GM12878 (cell line): ENCODE results near the gene SLC43A1. TPM values are rescaled to one million over a fixed set of nuclear protein-coding genes. Genes with fewer than 3 reads are reported as not detected.

ENCODE experiments used
- BACH1 ChIP-seq: fragments of 450-650 bp; IDR thresholded peaks from 2 replicates; pipeline ENCODE4 v1.6.1; 2017; ENCODE audit warnings: mild to moderate bottlenecking, borderline replicate concordance
- BCL3 ChIP-seq: IDR thresholded peaks from 2 replicates; pipeline ENCODE4 v1.6.1; 2011; ENCODE audit warnings: borderline replicate concordance, low read depth, mild to moderate bottlenecking, moderate library complexity, low read length; ENCODE audit not compliant: insufficient read depth, poor library complexity, severe bottlenecking
- CREB1 ChIP-seq: IDR thresholded peaks from 2 replicates; pipeline ENCODE4 v1.6.1; 2012; ENCODE audit warnings: low read depth, mild to moderate bottlenecking, inconsistent platforms
- EGR1 ChIP-seq, 2 experiments: IDR thresholded peaks; 1 replicate in 1 of 2; 2 replicates in 1 of 2; pipeline ENCODE4 v1.6.1; 2011 to 2012; ENCODE audit warnings: low read depth in 2 of 2, low read length in 2 of 2, borderline replicate concordance in 1 of 2, mild to moderate bottlenecking in 1 of 2, moderate library complexity in 1 of 2
- HSF1 ChIP-seq: fragments of 150-350 bp; IDR thresholded peaks from 2 replicates; pipeline ENCODE4 v1.6.1; 2014; ENCODE audit warnings: mild to moderate bottlenecking, low read depth, low read length
- MEF2B ChIP-seq: fragments of 450-650 bp; IDR thresholded peaks from 2 replicates; pipeline ENCODE4 v1.6.1; 2018; ENCODE audit warnings: mild to moderate bottlenecking, moderate library complexity; ENCODE audit not compliant: partially characterized antibody, poor library complexity, severe bottlenecking
- NKRF ChIP-seq: fragments of 450-650 bp; conservative IDR thresholded peaks from 2 replicates; pipeline ENCODE4 v1.6.1; 2017; ENCODE audit warnings: mild to moderate bottlenecking, moderate library complexity
- NRF1 ChIP-seq: conservative IDR thresholded peaks from 2 replicates; pipeline ENCODE4 v1.6.1; 2011; ENCODE audit warnings: mild to moderate bottlenecking, low read depth, low read length, improper control_type of control experiment
- POU2F2 ChIP-seq: IDR thresholded peaks from 3 replicates; pipeline ENCODE4 v1.6.1; 2011; ENCODE audit warnings: low read depth, mild to moderate bottlenecking, low read length, borderline replicate concordance
- PRDM15 ChIP-seq: fragments of 450-650 bp; formaldehyde crosslinking; IDR thresholded peaks from 2 replicates; pipeline ENCODE4 v1.4.0; 2020; ENCODE audit warnings: mild to moderate bottlenecking, moderate library complexity
- RAD21 ChIP-seq: IDR thresholded peaks from 2 replicates; pipeline ENCODE4 v1.6.1; 2011; ENCODE audit warnings: mild to moderate bottlenecking, low read depth, low read length, moderate library complexity; ENCODE audit not compliant: insufficient read depth
- RB1 ChIP-seq: fragments of 450-650 bp; formaldehyde crosslinking; IDR thresholded peaks from 2 replicates; pipeline ENCODE4 v1.6.1; 2017; ENCODE audit warnings: mild to moderate bottlenecking, borderline replicate concordance
- SREBF1 ChIP-seq: IDR thresholded peaks from 2 replicates; pipeline ENCODE4 v1.6.1; 2012; ENCODE audit warnings: mild to moderate bottlenecking, low read length
- TARDBP ChIP-seq: IDR thresholded peaks from 2 replicates; pipeline ENCODE4 v1.6.1; 2016; ENCODE audit warnings: borderline replicate concordance
- YBX1 ChIP-seq: fragments of 450-650 bp; IDR thresholded peaks from 2 replicates; pipeline ENCODE4 v1.6.1; 2016; ENCODE audit warnings: antibody characterized with exemption
- ZBTB11 ChIP-seq: fragments of 450-650 bp; formaldehyde crosslinking; IDR thresholded peaks from 2 replicates; pipeline ENCODE4 v1.5.0; 2022; ENCODE audit warnings: mild to moderate bottlenecking, missing genetic modification characterization
- ZSCAN29 ChIP-seq: fragments of 450-650 bp; IDR thresholded peaks from 2 replicates; pipeline ENCODE4 v1.6.1; 2017; ENCODE audit warnings: mild to moderate bottlenecking, moderate library complexity
- polyA plus RNA-seq, 11 experiments: library from polyadenylated mRNA; depleted of rRNA in 4 of 11; unstranded in 6 of 11; stranded (reverse) in 5 of 11; fragments of >200 nt; fragmentation: Nextera tagmentation in 4 of 11; fragmentation: Illumina TruSeq in 1 of 11; extraction: Ambion mirVana in 4 of 11; extraction: Trizol in 1 of 11; gene quantifications; 1 replicate in 1 of 11; 2 replicates in 10 of 11; pipeline versions ENCODE4 v1.2.1 to v1.2.3, GENCODE V29; 2011 to 2016; ENCODE audit warnings: inconsistent platforms in 2 of 11, missing spikeins in 2 of 11, low read depth in 1 of 11
- total RNA-seq, 4 experiments: library from RNA; depleted of rRNA in 3 of 4; stranded (reverse); fragments of >200 nt in 3 of 4; fragmentation: Illumina TruSeq in 1 of 4; extraction: Trizol in 1 of 4; gene quantifications; 2 replicates each; pipeline versions ENCODE4 v1.2.1 to v1.2.3, GENCODE V29; 2013 to 2021

SLC43A1 gene
- total and polyA plus RNA-seq, 10 of the 15 experiments (the other 5 are each of a cell fraction or from before 2014, with no cell fraction given): 1.0 to 17.8 (median 12.6) TPM

- TF ChIP-seq NKRF (no peak), TARDBP (no peak), PRDM15 (CRISPR knock-in tag) (no peak), CREB1 (no peak), BACH1 (peak; percentile 60), HSF1 (no peak), MEF2B (no peak), POU2F2 (no peak), RB1 (no peak), YBX1 (no peak), NRF1 (no peak), EGR1 (IDR thresholded peaks at IDR 0.05; ENCODE audit: borderline replicate concordance in 1 of 2, low read depth in 2 of 2, low read length in 2 of 2) (peak in 1 of 2 experiments; percentile 32; a peak in 1 of 3 replicates), ZBTB11 (no peak), BCL3 (peak; percentile 35), ZSCAN29 (no peak), RAD21 (peak; percentile 58), SREBF1 (no peak)
Observed at GRCh38 chr11:57482782-57483561, 32.5 kb downstream of the SLC43A1 start (continued).
